Measurements from ENCODE around the gene CHMP6. TPM values are rescaled to one million over a fixed set of nuclear protein-coding genes. Genes with fewer than 3 reads are reported as not detected.

CHMP6 gene
- total RNA-seq, 2 experiments from 2014 or later = 7.9 to 23.8 TPM

- no peak for DNase-seq (ENCODE audit: low spot score)
- no TSS peak for BruUV-seq (replicated peaks)
- no peaks in the 10 kb centered on the region for H3K79me2 ChIP-seq (ENCODE audit: insufficient read depth, low read depth, low read length)
- no peaks in the 10 kb centered on the region for H3K9me2 ChIP-seq (ENCODE audit: insufficient read depth, low read length)
- intact Hi-C loops (cut with micrococcal nuclease; ENCODE audit: unreplicated experiment) = no loop called here
- no peaks in the 10 kb centered on the region for H3K4me1 ChIP-seq (ENCODE audit: insufficient read depth, low read length, poor library complexity, severe bottlenecking)
- no peak overlapping the region for H3K4me2 ChIP-seq (ENCODE audit: low read length)
- no peak overlapping the region for H3K27ac ChIP-seq (ENCODE audit: low read depth, low read length, poor library complexity, severe bottlenecking)
- H4K20me1 ChIP-seq (ENCODE audit: insufficient read depth, low read length) = no peaks in the 10 kb centered on the region
- CTCF ChIA-PET (ENCODE audit: unreplicated experiment) = no interaction called here
- no peak overlapping the region for H2AFZ ChIP-seq (ENCODE audit: low read length)
- POLR2A ChIA-PET = no interaction called here
- TF ChIP-seq, protein P1, sequence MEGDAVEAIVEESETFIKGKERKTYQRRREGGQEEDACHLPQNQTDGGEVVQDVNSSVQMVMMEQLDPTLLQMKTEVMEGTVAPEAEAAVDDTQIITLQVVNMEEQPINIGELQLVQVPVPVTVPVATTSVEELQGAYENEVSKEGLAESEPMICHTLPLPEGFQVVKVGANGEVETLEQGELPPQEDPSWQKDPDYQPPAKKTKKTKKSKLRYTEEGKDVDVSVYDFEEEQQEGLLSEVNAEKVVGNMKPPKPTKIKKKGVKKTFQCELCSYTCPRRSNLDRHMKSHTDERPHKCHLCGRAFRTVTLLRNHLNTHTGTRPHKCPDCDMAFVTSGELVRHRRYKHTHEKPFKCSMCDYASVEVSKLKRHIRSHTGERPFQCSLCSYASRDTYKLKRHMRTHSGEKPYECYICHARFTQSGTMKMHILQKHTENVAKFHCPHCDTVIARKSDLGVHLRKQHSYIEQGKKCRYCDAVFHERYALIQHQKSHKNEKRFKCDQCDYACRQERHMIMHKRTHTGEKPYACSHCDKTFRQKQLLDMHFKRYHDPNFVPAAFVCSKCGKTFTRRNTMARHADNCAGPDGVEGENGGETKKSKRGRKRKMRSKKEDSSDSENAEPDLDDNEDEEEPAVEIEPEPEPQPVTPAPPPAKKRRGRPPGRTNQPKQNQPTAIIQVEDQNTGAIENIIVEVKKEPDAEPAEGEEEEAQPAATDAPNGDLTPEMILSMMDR (conservative IDR thresholded peaks at IDR 0.05; ENCODE audit: low read length) = no peak
- no peak for TF ChIP-seq EZH2phosphoT487 (IDR thresholded peaks at IDR 0.05; ENCODE audit: borderline replicate concordance, low read depth, low read length)
- H3K4me3 ChIP-seq (ENCODE audit: low read depth, low read length, poor library complexity, severe bottlenecking) = no peak overlapping the region
- no peaks in the 10 kb centered on the region for H3K9me3 ChIP-seq (ENCODE audit: low read length)
- H3K36me3 ChIP-seq (ENCODE audit: insufficient read depth, low read length) = peaks cover 6% of the 10 kb centered on the region; the same call in 1 of the 2 replicates
Measured at GRCh38 chr17:80967404-80967872, 24.2 kb upstream of the CHMP6 start.

DNA sequence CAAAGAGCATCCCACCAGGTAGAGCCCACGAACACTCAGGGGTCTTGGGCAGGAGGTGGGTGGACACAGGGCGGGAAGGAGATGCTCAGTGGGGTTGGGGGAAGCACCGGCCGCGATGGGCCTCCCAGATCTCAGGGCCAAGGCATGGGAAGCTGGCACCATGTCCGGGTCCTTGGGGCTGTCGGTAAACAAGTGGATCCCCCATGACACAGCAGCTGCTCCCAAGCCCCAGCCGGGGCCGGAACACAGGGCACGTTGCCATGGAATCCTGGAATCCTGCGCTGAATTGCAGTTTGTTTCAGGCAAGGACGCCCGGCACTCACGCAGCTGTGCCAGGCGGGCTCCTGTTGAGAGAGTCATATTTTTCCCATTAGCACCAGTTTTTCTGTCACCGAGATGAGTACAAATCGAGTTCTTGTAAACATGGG lies 23.0 kb upstream of the CHMP6 start:
- H3K9me2 ChIP-seq (ENCODE audit: insufficient read depth, low read length) = no peaks in the 10 kb centered on the region
- H3K36me3 ChIP-seq (ENCODE audit: insufficient read depth, low read length) = peaks cover 6% of the 10 kb centered on the region; the same call in 1 of the 2 replicates
- no peaks in the 10 kb centered on the region for H3K4me1 ChIP-seq (ENCODE audit: insufficient read depth, low read length, poor library complexity, severe bottlenecking)
- intact Hi-C loops (cut with micrococcal nuclease; ENCODE audit: unreplicated experiment) = no loop called here
- no peaks in the 10 kb centered on the region for H4K20me1 ChIP-seq (ENCODE audit: insufficient read depth, low read length)
- POLR2A ChIA-PET = interaction anchor here (0.6 kb wide), 1 partner anchor 795 kb away, joined by 4 read pairs; no protein-coding TSS in a partner anchor
- CTCF ChIA-PET (ENCODE audit: unreplicated experiment) = no interaction called here
- H3K79me2 ChIP-seq (ENCODE audit: insufficient read depth, low read depth, low read length) = no peaks in the 10 kb centered on the region
- H2AFZ ChIP-seq (ENCODE audit: low read length) = no peak overlapping the region
- TF ChIP-seq EZH2phosphoT487 (IDR thresholded peaks at IDR 0.05; ENCODE audit: borderline replicate concordance, low read depth, low read length) = no peak
- TF ChIP-seq, protein P1 (conservative IDR thresholded peaks at IDR 0.05; ENCODE audit: low read length) = no peak
- DNase-seq (ENCODE audit: low spot score) = no peak
- TSS peak; percentile 39 for BruUV-seq (replicated peaks)
- no peaks in the 10 kb centered on the region for H3K9me3 ChIP-seq (ENCODE audit: low read length)
- no peak overlapping the region for H3K27ac ChIP-seq (ENCODE audit: low read depth, low read length, poor library complexity, severe bottlenecking)
- no peak overlapping the region for H3K4me3 ChIP-seq (ENCODE audit: low read depth, low read length, poor library complexity, severe bottlenecking)
- no peak overlapping the region for H3K4me2 ChIP-seq (ENCODE audit: low read length)

GRCh38 chr17:80969030-80969673 lies 22.5 kb upstream of the CHMP6 start:
- ChIA-PET POLR2A (no interaction called here), CTCF (ENCODE audit: unreplicated experiment) (no interaction called here)
- no peak for DNase-seq (ENCODE audit: low spot score)
- intact Hi-C loops (cut with micrococcal nuclease; ENCODE audit: unreplicated experiment) = no loop called here
- Histone ChIP-seq H3K4me3 (ENCODE audit: low read depth, low read length, poor library complexity, severe bottlenecking) (no peak overlapping the region), H3K4me2 (ENCODE audit: low read length) (no peak overlapping the region), H3K9me3 (ENCODE audit: low read length) (no peaks in the 10 kb centered on the region), H4K20me1 (ENCODE audit: insufficient read depth, low read length) (no peaks in the 10 kb centered on the region), H3K27ac (ENCODE audit: low read depth, low read length, poor library complexity, severe bottlenecking) (no peak overlapping the region), H3K36me3 (ENCODE audit: insufficient read depth, low read length) (peaks cover 6% of the 10 kb centered on the region; the same call in 1 of the 2 replicates), H3K79me2 (ENCODE audit: insufficient read depth, low read depth, low read length) (no peaks in the 10 kb centered on the region), H3K4me1 (ENCODE audit: insufficient read depth, low read length, poor library complexity, severe bottlenecking) (no peaks in the 10 kb centered on the region), H2AFZ (ENCODE audit: low read length) (no peak overlapping the region), H3K9me2 (ENCODE audit: insufficient read depth, low read length) (no peaks in the 10 kb centered on the region)
- BruUV-seq (replicated peaks) = no TSS peak
- TF ChIP-seq EZH2phosphoT487 (IDR thresholded peaks at IDR 0.05; ENCODE audit: borderline replicate concordance, low read depth, low read length) = no peak
- TF ChIP-seq, protein P1 (conservative IDR thresholded peaks at IDR 0.05; ENCODE audit: low read length) = no peak

Data from OCI-LY7 (cell line).